NCI-H510A (cell line): ENCODE measurements around the gene ATP2B2.

ENCODE experiments used
- DNase-seq: peaks from one replicate; lab custom pipeline; 2025; lab: John Stamatoyannopoulos, UW

The ATP2B2 gene

GRCh38 chr3:10493202-10493589 lies 12.2 kb downstream of the ATP2B2 start:
- no peak for DNase-seq

- DNase-seq, result no peak
These were observed 12.8 kb downstream of the ATP2B2 start for GRCh38 chr3:10492364-10493201.

DNA sequence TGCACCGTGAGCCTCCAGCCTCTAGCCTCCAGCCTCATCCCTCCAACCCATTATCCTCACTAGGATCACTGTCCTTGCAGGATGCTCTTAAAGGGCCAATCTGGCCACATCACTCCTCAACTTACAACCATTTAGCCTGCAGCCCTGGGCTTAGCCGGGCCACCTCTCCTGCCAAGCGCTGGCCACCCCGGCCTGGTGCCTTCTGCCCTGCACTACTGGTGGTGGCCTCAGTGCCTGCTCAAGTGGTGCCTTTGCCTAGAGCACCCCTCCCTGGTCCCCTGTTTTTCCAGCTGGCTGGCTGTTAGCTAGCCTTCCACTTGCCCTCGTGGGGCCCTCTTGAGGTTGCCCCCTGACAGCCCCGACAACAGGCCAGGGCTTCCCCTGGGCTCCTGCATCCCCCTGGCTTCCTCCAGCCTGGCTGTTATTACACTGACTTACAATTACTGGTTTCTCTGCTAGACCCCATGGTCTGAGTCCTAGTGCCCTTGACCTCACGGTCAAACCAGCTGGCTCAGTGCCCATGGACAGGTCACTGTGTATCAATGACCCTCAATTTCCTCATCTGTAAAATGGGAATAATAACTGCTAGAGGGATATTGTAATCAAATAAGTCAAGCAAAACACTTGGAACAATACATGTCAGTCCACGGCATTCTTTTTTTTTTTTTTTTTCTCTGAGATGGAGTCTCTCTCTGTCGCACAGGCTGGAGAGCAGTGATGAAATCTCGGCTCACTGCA lies 15.5 kb downstream of the ATP2B2 start:
- DNase-seq, result no peak

GRCh38 chr3:10487988-10488633 lies 17.3 kb downstream of the ATP2B2 start:
- no peak for DNase-seq

GRCh38 chr3:10485806-10486205 lies 19.6 kb downstream of the ATP2B2 start:
- DNase-seq, result no peak

GRCh38 chr3:10485380-10485779 lies 20.0 kb downstream of the ATP2B2 start:
- DNase-seq, result no peak

- DNase-seq, result no peak
These were observed 20.7 kb downstream of the ATP2B2 start for GRCh38 chr3:10484709-10485108.

DNA sequence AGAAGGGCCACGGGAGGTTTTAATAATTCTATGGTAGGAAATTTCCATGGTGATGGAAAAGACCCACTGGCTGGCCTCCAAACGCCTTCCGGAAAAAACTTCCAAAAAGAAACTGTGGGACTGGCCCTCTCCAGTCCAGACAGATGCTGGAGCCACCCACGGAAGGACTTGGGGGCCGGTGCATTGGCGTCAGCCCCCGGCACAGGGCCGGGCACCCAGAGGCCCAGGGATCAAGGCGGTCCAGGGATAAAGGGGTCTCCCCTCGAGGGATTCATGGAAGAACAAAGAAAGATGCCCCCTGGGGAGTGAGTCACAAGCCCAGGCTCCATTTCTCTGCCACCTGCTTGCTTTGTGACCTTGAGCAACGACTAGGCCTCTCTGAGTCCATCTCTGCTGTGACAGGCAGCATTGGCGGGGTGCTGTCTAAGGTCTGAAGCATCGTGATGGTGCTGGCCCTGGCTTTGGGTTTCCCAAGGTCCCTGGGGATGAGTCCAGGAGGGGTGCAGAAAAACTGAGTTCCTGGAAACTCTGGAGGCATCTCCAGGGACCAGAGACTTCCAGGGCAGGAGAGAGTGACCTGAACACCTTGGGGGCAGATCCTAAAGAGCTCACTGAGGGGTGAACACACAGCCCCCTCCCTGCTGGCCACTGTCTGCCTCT lies 21.6 kb downstream of the ATP2B2 start:
- DNase-seq, result no peak

DNA sequence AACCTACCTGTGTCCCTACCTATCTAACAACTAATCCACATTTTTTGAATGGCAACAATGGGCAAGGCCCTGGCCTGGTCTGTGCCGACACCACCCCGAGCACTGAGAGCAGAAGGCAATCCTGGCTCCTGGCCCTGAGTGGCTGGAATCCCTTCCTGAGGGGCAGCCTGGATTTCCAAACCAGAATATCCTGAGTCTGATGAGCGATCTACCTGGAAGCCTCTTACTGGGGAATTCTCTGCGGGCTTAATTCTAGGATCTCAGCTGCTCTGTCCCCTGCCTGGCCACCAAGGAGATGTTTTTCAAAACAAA lies 22.1 kb downstream of the ATP2B2 start:
- DNase-seq, result no peak

DNA sequence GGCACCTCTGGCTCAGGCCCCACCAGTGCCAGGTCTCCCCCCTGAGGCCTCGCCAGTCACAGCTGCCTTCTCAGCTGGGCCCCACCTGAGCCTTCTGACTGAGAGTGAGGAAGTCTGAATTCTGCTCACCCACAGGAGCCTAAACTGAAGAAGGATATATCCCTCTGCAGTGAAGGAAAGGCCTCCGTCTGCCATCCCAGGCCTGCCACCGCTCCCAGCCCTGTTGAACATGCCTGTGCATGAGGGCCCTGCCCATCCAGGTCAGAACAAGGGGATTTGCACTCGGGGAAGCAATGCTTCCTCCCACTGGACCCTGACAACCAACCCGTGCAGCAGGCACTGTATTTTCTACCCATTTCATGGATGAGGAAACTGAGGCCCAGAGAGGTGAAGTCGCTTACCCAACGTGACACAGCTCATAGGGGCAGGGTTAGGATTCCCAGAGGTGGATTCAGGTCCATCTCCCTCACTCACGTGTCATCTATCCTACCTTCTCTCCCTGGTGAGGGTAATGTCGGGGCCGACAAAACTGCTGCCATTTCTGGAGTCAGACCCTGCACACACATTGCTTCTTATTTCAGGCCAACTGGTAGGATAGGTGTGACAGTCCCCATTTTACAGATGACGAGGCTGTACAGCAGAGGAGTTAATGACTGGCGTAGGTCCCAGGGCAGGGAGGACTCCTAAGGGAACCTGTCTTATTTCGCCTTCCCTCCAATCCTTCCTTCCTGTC lies 22.6 kb downstream of the ATP2B2 start:
- no peak for DNase-seq

DNA sequence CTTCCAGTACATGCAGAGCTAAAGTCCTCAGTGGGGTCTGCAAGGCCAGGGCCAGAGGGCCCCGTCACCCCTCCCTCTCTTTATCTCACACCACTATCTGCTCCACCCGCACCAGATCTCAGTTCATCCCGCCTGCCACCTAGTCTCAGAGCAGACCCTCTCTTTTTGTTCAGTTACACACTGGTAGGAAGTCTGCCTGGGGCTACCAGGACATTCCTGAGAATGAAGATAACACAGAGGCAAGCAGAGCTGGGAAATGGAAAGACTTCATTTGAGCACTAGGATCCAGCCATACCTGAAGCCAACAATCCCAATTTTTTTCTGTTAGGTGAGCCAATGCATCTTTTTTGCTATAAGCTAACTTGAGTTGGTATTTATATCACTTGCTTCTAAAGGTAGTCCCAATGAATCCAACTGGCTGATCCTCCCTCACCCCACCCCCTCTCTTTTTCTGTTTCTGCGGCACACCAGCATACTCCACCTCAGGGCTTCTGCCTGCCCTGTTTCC lies 24.5 kb downstream of the ATP2B2 start:
- DNase-seq, result no peak

DNA sequence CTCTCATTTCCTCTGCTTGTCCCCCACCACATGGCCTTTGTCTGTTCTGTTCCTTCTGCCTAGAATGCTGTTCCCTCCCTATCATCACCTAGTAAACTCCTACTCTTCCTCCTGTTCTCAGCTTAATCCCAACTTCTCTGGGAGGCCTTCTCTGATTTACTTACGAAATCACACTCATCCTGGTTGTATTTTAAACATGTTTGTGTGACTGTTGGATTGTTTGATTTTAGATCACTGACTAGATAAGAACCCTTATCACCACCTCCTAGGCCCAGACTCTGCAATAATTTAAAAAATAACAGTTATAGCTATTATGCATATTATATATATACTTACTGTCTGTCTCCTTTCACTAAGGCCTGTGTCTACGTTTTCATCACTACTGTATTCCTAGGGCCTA lies 26.1 kb downstream of the ATP2B2 start:
- DNase-seq, result no peak

DNA sequence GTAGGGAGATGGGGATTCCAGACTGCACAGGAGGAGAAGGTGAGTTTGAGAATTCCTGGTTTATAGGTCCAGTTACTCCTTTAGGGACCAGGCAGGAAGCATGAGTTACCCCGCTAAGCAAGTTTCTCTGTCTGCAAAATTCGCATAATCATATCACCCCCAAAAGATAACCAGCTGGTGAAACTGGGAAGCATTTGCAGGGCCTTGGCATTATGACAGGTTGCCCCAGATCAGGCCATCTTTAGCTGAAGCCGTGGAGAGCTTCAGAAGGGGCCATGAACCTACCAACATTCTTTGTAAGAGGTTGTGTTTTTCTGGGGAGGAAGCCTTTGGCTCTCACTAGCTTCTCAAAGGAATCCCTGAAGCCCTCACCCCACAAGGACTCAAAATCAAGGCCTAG lies 29.4 kb downstream of the ATP2B2 start:
- no peak for DNase-seq

- no peak for DNase-seq
These were observed 30.5 kb downstream of the ATP2B2 start for GRCh38 chr3:10474847-10475246.

- no peak for DNase-seq
These were observed 31.1 kb downstream of the ATP2B2 start for GRCh38 chr3:10474275-10474646.

DNA sequence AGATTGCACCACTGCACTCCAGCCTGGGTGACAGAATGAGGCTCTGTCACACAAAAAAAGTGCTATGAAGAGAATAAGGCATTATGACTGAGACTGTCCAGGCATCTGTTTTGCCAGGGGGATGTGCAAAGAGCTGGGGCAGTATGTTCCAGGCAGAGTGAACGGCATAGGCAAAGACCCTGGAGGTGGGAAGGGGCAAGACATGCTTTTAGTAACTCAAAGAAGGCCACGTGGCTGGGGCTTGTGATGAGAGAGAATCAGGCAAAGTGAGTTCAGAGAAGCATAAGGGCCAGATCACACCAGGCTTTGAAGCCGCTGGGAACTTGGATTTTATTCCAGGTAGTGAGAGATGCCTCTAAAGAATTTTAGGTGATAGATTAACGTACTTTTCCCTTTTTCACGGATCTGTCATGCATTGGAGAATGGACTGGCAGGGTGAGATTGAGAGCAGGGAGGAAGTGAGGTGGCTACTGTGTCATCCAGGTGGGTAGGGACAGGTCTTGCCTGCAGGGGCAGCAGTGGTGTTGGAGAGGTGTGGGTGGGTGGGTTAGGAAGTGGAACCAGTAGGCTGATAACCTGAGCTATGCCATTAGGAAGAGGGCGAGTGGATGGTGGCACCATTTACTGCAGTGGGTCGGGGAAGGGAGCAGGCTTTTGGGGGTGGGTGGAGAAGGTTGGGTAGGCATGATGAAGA lies 31.7 kb downstream of the ATP2B2 start:
- no peak for DNase-seq

GRCh38 chr3:10472877-10473440 lies 32.4 kb downstream of the ATP2B2 start:
- no peak for DNase-seq

DNA sequence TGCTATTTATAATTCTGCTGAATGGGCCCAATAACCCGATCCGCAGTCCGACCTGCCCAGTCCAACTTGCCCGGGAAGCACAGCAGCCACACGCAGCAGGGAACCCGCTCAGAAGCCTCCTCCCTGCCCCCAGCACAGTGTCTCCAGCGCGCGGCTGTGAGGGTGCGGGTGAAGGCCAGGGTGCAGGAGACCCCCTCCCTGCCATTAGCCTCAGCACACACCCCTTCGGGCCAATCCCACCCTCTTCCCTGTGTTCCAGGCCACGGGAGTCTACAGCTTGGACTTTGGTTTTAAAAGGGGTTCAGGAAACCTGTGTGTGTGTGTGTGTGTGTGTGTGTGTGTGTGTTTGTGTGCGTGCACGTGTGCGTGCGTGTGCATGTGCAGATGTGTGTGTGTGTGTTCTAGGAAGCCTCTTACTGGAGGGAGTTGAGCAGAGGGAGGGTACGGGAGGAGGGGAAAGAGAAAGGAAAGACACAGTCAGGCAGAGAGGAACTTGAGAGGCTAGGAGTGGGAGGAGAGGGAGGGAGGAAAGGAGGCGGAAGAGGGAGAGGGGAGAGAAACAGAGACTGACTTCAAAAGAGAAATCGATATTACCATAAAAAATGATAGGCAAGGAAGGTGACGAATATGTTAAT lies 34.2 kb downstream of the ATP2B2 start:
- DNase-seq, result no peak

GRCh38 chr3:10470120-10471053 lies 35.0 kb downstream of the ATP2B2 start:
- DNase-seq, result no peak
